GM18526 (cell line): Measurements from ENCODE around the gene MICU2.

Source experiments
- POLR2A ChIP-seq: IDR thresholded peaks from 3 replicates; pipeline ENCODE4 v1.6.1; 2011; ENCODE audit not compliant: insufficient read length; ENCODE audit errors: extremely low read depth

The MICU2 gene

DNA sequence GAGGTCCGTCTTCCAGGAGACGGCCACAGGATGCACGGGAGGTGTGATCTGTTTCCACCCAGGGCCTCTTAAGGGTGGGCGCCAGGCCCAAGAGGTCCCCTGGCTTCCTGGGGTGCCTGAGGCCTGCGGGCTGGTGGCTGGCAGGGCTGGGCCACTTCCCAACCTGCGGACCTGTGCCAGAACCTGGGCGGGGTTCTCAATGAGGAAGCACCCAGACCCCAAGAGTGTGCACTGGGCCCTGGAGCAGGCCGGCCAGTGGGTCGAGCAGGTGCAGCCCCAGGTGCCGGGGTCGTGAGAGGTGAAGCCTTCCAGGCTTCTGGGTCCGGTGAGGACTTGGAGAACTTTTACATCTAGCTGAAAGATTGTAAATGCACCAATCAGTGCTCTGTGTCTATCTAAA is 6.7 kb upstream of the MICU2 start:
- no peak for TF ChIP-seq POLR2A

DNA sequence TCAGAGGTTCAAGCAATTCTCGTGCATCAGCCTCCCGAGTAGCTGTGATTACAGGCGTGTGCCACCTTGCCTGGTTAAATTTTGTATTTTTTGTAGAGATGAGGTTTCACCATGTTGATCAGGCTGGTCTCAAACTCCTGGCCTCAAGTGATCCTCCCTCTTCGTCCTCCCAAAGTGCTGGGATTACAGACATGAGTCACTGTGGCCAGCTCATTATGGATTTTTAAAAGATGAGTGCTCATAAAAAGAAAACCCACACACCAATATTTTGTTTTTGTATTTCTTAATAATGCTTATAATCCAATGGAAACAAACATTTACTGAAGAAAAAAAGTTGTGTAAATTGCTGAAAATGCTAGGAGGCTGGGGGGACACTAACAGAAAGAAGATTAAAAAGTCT is 5.0 kb upstream of the MICU2 start:
- TF ChIP-seq POLR2A, result no peak

DNA sequence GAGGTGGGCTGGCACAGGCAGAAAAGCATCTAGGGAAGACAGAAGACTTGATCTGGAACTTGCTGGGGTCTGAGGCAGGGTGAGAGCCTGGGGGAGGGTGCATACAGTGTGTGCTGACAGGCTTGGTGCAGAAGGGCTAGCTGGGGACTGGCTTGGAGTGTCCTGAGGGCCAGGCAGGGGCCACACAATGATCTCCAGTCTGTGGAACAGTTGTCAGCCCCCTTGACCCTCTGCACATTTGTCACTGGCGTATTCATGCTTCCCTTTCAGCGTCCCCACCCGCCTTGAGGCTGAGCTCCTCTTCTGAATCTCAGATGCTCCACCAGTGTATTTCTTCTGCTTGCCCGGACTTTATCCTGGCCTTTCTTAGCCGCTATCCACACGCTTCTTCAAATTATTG is 2.8 kb upstream of the MICU2 start:
- TF ChIP-seq POLR2A, result no peak

DNA sequence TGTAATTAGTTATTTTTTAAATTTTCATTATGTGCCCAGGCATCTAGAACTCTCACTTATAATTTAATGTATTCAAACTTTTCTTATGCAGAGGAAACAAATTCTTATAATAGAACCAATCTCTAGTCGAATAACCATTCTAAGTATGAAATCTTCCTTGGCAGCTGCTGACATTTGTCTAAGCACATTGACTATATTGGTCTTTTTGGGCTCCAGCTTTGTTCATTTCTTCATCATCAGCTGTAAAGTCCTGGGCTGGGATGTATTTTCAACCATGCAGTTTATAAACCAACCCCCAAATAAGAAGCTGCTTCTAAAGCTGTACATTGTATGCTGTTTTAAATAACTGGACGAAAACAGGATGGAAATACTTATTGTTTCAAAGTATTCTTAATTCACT is 2.3 kb upstream of the MICU2 start:
- TF ChIP-seq POLR2A, result no peak

DNA sequence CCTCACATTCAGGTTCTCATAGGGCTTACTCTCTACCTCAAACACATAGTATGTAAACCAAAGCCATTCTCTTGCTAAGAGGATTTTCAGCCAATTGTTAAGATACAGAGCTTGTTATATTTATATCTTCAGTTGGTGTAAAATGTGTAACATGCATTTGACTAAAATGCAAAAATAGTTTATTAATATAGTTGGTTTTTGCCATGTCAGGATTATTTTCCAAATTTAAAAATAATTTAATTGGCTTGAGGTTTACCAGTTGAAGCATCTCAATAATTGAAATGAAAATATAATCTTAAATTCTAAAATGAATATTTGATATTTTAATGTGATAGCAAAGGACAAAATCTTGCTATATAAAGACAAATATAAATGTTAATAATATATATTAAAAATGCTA is 7.2 kb downstream of the MICU2 start:
- TF ChIP-seq POLR2A, result no peak

DNA sequence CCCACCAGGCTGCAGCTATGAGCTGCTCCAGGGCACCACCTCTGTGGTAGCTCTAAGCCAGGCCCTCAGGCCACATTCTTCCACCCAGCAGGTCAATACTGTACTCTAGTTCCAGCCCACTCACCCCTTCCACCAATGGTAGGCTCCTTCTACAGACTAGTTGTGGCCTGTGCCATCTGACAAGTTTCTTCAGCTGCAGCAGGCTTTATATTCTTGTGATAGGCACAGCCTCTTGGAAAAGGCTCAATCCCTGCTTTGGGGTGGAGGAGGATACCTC is 8.5 kb downstream of the MICU2 start:
- TF ChIP-seq POLR2A, result no peak

DNA sequence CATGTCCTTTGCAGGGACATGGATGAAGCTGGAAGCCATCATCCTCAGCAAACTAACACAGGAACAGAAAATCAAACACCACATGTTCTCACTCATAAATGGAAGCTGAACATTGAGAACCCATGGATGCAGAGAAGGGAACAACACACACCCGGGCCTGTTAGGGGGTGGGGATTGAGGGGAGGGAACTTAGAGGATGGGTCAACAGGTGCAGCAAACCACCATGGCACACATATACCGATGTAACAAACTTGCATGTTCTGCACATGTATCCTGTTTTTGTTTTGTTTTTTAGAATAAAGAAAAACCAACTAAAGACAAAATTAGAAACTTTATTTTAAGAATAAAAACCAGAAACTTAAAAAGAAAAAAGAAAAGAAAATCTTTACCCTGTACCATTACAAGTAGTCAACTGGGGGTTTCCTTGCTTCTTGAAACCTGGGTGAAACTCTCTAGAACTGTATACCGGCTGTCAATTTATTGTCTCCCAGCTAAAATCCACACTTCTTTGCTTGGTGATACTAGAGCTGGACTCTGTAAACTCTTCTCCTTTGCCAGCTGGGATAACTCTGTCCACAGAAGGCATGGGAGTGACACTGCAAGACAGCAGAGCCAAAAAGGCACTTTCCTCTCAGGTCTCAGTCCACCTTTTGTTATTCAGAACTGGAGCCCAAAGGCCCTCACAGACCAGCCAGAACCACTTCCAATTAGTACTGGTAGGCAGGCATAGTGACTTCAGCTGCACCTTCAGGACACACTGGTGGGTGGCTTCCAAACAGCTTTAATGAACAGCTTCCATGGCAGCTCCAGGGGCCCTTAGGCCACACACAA is 9.0 kb downstream of the MICU2 start:
- no peak for TF ChIP-seq POLR2A

DNA sequence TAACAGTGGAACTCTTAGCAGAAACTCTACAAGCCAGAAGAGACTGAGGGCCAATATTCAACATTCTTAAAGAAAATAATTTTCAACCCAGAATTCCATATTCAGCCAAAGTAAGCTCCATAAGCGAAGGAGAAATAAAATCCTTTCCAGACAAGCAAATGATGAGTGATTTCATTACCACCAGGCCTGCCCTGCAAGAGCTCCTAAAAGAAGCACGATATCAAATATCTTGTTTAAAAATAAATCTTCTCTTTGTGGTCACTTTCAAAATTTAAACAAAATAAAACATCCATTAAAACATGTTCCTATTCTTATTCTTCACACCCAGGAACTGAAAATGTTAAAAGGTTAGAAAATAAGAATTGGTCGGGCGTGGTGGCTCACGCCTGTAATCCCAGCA is 13.7 kb downstream of the MICU2 start:
- no peak for TF ChIP-seq POLR2A

DNA sequence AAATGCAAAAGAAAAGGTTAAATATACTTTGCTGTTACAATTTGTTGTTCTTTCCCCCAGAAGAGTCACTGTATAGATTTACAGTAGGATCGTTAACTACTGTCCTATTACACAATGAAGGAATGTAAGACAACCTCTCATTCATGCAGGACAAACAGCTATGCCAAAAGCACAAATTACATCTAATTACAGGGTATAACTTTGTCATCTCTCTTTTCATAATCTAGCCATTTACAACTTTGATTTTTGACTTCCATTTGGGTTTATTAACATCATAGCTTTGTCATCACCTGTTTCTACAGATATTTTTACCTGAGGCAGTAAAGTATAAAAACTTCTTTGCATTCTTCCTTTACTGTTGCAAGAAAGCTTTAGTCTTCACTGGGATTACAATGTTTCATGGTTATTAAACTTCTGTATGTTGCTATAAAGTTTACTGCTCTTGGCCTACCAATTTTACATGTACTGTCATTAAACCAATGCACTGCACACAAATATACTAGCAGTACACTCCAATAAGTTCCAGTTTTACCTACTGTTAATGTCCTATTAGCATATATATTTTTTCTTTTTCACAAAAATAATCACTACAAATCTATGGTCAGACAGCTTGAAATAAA is 18.9 kb downstream of the MICU2 start:
- TF ChIP-seq POLR2A, result no peak

DNA sequence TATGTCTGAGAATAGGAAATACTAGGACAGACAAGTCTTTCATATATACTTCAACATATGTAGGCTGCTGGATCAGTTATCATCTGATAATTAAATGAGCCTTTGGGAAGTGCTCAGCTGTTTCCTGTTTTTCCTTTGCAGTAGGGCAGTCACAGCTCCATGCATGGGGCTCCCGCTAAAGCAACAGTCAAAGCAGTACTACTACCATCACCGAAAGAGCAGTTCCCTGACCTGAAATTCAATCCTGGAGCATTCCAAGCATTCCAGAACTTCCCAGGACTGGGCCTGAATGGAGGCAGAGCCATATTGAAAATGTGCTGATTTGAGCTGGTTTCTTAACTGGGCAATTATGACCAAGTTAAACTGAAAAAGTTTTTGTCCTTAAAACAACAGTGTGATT is 20.5 kb downstream of the MICU2 start:
- no peak for TF ChIP-seq POLR2A

DNA sequence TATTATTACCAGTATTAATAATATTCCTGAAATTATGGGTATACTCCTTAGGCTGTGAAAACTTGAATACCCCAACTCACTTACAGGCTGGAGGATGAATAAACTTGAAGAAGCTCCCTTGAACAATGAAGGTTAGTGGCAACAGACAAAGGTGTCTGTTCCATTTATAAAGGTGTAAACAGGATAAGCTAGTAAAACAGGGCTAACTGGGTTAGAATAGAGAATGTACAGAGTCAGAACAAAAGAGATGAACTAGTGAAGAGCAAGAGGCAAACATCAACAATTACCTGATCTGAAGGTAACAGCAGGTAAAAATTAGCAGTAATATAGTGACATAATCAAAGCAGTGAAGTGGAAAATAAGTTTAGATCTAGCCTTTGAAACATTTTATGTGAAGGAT is 23.2 kb downstream of the MICU2 start:
- TF ChIP-seq POLR2A, result no peak

DNA sequence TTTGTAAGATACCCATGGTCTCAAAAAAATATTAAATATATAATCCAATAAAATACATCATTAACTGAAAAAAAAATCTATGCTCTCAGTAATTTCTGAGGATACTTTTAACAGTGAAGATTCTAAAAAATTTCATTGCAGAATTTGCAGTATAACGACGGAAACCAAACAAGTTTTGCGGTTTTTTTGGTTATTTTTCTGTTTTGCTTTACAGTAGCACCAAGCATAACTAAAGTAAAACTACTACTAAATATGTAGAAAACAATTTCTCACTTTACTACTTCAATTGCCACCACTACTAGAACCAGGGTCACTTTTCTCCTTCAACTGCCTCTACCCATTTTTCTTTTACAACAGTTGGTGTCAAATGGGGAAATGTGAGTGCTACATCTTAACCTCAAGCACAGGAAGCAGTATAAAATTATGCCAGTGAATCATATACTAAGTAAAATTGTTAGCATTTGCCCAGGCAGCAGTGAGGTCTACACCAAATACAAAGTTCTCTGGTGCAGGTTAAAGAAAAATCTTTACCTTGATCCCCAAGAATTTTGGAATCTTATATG is 24.1 kb downstream of the MICU2 start:
- no peak for TF ChIP-seq POLR2A

DNA sequence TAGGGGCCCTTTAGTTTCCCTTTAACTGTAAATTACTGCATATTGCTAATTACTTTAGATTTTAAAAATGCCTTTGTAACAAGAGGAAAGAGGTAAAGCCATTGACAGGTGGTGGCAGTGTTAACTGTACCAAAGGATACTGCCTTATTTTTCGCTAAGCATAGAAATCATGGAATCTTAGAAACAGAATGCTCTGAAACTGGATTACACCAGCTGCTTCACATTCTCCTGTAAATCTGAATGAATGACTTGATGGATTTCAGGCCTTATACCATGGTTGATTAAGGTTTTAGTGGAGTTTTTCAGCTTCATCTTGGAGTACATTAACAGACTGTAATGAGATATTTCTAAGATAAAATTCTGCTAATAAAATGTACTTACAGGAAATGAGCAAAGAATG is 25.2 kb downstream of the MICU2 start:
- no peak for TF ChIP-seq POLR2A

DNA sequence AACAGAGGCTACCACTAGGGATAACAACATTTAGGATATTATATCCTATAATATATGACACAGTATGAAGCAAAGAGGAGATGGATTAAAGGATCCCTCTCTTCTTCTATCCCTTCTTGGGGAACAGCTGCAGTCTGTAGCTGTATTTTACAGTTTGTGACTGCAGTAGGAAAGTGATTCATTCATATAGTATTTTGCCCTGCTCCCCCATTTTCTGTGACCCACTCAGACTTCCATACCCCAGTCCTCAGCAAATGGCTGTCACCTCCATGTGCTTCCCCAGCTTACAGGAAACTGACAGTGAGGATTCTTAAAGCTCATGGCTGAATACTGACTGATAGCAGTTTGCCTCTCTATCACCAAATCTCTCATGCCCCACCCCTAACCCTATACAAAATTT is 27.5 kb downstream of the MICU2 start:
- TF ChIP-seq POLR2A, result no peak

DNA sequence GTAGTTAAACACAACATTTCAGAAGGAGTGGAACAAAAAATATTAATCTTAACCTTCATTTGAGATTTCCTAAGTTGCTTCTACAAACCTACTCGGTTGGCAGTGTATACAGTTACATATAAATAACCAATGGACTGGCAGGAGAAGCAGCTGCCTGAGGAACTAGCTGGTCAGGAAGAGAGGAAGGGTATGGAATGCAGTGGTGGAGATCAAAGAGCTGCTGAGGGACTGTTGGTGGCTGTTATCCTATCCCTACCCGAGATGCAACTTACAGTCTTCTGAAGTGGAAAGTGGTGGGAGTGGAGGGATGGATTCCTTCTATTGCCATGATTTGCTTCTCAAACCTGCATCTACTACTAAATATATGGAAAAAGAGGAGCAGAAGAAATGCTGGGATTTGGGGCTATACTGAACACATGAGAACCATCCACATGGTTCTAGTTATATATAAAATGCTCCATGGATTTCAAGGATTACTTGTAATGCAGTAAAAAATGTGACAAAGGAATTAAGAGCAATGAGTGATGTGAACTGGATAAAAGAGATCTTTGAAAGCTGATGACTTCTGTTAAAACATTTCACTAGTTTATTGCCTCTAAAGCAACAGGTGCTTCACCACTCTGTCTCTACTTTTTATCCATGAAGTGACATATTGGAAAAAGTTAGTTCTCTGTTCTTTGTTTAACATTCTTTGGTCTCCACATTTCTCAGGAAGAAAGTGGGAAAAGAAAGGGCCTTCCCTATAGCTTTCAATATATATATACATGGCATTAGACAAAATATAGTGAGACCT is 29.9 kb downstream of the MICU2 start:
- no peak for TF ChIP-seq POLR2A

DNA sequence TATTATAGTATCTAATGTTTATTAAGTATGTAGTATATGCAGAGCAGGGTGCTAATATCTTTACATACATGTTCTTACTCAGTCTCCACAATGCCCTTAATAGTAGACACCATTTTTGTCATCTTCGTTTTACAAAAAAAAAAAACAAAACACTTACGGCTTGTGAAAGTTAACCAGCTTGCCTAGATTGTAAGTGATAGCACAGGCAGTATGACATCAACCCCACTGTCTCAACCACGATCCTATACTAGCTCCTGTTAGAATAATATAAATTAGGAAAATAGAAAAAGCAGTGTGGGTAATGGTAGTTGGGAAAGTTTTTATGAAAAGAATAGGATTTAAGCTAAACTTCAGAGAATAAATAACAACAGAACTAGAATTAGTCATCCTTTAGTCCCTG is 34.3 kb downstream of the MICU2 start:
- no peak for TF ChIP-seq POLR2A
